GM10266 (cell line): Measurements from ENCODE around the gene LZTS2.

Source experiments
- DNase-seq: peaks from one replicate; pipeline ENCODE4 v3.0.0; 2012; ENCODE audit errors: extremely low spot score
- TF ChIP-seq, protein P1 (sequence below): IDR thresholded peaks from 2 replicates; pipeline ENCODE4 v1.5.1; 2012; ENCODE audit warnings: mild to moderate bottlenecking, low read depth; ENCODE audit not compliant: control insufficient read depth, insufficient read depth; ENCODE audit errors: missing control alignments

The LZTS2 gene

DNA sequence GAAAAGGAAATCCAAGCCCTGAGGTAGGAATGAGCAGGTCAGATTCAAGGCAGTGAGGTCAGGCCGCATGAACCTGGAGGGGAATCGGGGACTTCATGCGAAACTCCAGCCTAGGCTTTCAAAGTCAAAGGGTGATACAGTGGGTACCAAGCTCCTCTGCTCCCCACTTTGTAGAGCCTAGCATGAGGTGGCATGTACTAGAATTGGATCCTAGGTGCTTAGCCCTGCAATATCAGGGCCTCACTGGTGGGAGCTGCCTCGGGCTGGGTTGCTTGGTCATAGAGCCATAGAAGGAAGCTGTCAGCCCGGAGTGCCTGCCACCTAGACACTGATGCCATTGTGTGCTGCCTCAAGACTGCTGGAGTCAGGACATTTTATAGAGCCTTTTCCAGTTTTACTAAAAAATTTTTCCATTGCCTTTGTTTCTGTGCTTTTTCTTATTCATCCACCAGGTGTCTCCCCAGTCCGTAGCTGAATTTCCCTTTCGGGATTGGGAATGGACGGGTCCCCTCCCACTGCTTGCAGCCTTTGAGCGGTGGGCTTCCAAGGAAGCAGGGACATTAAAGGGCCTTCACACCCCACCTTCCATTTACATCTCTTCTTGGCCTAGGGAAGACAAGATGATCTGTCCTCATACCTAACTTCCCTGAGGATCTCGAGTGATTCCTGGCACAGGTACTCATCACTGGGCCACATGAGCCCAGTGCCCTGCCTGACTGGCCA is 5.5 kb upstream of the LZTS2 start:
- no peak for DNase-seq
- TF ChIP-seq, protein P1, sequence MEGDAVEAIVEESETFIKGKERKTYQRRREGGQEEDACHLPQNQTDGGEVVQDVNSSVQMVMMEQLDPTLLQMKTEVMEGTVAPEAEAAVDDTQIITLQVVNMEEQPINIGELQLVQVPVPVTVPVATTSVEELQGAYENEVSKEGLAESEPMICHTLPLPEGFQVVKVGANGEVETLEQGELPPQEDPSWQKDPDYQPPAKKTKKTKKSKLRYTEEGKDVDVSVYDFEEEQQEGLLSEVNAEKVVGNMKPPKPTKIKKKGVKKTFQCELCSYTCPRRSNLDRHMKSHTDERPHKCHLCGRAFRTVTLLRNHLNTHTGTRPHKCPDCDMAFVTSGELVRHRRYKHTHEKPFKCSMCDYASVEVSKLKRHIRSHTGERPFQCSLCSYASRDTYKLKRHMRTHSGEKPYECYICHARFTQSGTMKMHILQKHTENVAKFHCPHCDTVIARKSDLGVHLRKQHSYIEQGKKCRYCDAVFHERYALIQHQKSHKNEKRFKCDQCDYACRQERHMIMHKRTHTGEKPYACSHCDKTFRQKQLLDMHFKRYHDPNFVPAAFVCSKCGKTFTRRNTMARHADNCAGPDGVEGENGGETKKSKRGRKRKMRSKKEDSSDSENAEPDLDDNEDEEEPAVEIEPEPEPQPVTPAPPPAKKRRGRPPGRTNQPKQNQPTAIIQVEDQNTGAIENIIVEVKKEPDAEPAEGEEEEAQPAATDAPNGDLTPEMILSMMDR, result peak; percentile 20

DNA sequence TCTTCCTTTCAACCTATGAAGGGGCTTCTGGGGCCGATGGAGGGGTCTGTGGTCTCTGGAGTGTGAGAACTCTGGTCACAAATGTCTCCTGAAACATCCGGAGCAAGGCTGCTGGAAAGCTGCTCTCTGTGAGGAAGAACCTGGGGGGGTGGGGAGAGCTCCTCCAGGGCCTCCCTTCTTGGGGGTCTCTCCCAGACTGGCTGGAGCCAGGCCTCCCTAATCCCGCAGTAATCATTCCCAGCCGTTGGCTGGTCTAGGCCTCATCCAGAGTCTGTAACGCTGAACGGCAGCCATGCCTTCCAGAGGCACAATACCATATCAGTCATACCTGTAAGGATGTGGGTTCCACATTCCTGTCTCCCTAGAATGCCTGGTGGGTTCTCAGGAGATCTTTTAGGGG is 4.4 kb upstream of the LZTS2 start:
- no peak for DNase-seq
- TF ChIP-seq, protein P1, result no peak

DNA sequence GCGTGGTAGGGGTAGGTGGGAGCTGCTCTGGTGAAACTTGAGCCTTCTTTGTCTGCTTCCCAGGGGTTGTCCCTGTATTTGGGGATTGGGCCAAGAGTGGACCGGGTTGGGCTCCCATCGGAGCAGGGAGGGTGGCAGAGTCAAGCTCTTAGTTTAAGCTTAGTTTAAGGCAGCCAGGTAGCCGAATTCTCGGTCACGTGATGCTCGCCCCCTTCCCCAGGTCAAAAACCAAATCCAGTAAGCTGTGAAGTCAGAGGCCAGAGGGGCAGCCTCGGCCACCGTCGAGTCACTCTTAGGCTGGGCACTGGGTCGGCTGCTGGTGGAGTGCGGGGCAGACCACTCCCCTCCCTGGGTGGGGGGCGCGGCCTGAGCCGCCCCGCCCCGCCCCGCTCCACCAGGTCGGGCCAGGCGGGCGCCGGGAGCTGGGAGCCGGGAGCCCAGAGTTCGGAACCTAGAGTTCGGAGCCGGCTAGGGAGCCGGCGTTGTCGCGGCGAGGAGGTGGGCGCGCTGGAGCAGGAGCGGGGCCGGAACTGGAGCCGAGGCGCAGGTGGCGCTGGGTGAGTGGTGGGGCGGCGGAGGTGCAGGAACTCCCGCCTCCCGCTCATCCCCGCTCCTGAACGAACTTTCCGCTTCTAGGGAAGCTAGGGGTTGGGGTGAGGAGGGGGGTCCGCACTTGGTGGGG is 2.8 kb upstream of the LZTS2 start:
- DNase-seq, result peak; percentile 77
- TF ChIP-seq, protein P1, result no peak

DNA sequence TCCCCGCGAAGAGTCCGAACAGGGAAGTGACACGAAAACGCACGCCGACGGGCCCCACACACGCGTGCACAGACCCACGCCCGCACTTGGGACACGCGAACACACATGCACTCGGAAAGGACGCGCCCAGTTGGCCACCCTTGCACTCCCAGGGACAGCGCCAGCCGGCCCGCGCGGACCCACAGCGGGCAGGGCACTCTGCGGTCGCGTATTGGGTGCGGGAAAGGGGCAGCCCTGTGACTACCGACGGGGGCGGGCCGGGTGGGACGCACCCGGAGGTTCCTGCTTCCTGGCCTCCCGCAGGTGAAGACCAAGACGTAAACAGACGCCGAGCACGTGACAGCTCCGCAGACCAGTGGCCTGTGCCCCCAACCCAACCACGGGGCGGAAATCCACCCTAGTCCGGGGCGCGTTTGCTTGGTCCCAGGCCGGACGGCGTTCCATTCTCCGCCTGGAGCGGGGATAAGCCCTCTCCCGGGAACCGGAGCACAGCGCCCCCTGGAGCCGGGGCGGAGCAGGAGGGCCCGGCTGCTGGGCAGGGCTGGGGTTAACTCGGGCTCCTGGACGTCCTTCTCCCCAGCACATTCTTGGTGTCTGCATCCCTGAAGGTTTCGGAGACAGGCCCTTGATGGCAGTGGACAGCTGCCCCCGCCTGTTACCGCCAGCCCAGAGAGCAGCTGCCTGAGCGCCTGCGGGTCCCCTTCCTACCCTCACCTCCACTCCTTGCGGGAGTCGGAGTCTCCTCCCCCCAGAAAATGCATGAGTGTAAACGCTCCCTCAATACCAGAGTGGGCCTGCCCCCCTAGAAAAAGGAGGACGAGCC is 2.0 kb upstream of the LZTS2 start:
- TF ChIP-seq, protein P1, result peak; percentile 79
- peak; percentile 89 for DNase-seq

DNA sequence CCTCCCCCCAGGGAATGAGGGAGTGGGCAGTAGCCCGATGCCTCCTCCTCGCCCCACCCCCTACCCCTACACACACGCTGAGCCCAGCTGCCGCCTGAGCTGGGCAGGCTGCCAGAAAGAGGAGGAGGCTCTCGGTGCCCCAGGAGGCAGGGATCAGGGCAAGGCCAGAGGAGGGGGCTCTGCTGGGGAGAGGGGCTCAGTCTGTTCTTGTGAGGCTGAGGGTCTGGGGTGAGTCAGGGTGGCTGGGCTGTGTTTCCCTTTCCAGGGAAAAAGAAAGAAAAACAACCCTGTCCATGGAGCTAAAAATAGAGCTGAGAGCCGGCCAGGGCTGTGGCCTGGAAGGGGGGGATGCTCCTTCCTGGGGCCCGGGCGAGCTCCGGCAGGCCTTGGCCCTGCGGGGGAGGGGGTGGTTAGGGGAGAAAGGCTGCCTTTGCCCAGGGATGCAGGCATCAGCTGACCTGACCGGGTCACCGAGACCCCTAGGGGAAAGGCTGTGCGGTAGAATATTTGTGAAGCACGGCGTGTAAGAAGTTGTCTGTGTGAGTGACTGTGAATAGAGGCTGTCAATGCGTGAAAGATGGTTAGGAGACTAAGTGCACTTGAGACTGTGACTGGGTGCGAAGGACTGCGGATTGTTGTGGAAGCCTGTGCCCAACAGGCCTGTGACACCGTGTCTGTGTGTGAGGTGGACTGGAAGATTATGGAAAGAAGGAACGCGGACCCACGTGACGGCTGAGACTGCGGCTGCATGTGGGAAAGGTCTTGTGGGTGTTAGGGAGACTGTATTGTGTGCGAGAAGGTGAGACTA is 1.2 kb upstream of the LZTS2 start:
- DNase-seq, result peak; percentile 85
- TF ChIP-seq, protein P1, result no peak

DNA sequence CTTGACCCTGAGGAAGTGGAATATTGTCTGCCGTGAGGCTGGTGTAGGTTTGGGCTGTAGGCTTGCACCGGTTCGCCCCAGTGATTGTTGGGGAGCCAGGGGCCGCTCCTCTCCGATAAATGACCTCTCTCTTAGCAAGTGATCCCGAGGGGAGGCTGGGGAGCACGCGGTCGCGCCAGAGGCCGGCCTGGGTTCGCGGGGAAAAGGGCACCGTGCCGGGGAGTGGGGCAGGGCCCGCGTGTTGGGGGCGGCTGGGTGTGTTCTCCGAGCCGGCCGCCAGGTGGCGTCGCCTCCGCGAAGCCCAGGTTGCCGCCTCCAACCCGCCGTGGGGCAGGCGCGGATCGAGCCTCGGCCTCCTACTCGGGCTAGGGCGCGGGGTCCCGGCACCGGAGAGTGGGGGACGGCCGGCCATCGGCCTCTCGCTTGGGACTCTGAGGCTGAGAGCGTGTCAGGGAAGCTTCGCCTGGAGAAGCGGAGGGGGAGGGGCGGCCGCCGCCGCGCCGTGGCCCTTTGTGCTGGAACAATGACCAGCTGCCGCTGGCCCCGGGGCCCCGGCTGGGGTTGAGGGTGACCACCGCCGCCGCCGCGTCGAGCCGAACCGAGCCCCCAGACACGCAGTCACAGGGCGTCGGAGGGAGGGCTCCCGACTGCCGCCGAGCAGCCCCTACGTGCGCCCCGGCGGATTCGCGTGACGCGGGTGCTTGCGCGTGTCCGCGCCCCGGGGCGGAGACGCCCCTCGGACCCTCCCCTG is 442 bp upstream of the LZTS2 start:
- TF ChIP-seq, protein P1, result peak; percentile 86
- DNase-seq, result peak; percentile 96
